ENCODE results near the gene DMXL1.
A peak's percentile ranks its signal among the peaks of the same experiment; 100 is the strongest.
"Not testable (repeated sequence)": the region's sequence is repeated elsewhere in the genome, so short reads cannot be mapped to it uniquely, and the experiment has no call there.

The DMXL1 gene

GRCh38 chr5:119212676-119213075 lies 141.8 kb downstream of the DMXL1 start:
- DNase-seq (ENCODE audit: low spot score): no peak

GRCh38 chr5:119217183-119217582 lies 146.3 kb downstream of the DMXL1 start:
- no peak for DNase-seq (ENCODE audit: low spot score)

- no peak for DNase-seq (ENCODE audit: low spot score)
These were observed 148.2 kb downstream of the DMXL1 start for GRCh38 chr5:119218830-119219782.

- DNase-seq (ENCODE audit: low spot score): no peak
These were observed 149.8 kb downstream of the DMXL1 start for GRCh38 chr5:119220576-119221197.

GRCh38 chr5:119221330-119221729 lies 150.4 kb downstream of the DMXL1 start:
- DNase-seq (ENCODE audit: low spot score): no peak

GRCh38 chr5:119229950-119230349 lies 159.1 kb downstream of the DMXL1 start:
- DNase-seq (ENCODE audit: low spot score): no peak

- no peak for DNase-seq (ENCODE audit: low spot score)
These were observed 167.6 kb downstream of the DMXL1 start for GRCh38 chr5:119238265-119239118.

- no peak for DNase-seq (ENCODE audit: low spot score)
These were observed 168.2 kb downstream of the DMXL1 start for GRCh38 chr5:119239119-119239417.

- not testable (repeated sequence) for DNase-seq (ENCODE audit: low spot score)
These were observed 168.9 kb downstream of the DMXL1 start for GRCh38 chr5:119239826-119240225.

GRCh38 chr5:119243888-119244287 lies 173.0 kb downstream of the DMXL1 start:
- no peak for DNase-seq (ENCODE audit: low spot score)

- DNase-seq (ENCODE audit: low spot score): no peak
These were observed 180.3 kb downstream of the DMXL1 start for GRCh38 chr5:119250946-119251901.

- no peak for DNase-seq (ENCODE audit: low spot score)
These were observed 184.9 kb downstream of the DMXL1 start for GRCh38 chr5:119255571-119256356.

- DNase-seq (ENCODE audit: low spot score): no peak
These were observed 186.7 kb downstream of the DMXL1 start for GRCh38 chr5:119257613-119258012.

- DNase-seq (ENCODE audit: low spot score): no peak
These were observed 192.8 kb downstream of the DMXL1 start for GRCh38 chr5:119263639-119264038.

GRCh38 chr5:119264186-119264585 lies 193.3 kb downstream of the DMXL1 start:
- no peak for DNase-seq (ENCODE audit: low spot score)

GRCh38 chr5:119267958-119268386 lies 197.1 kb downstream of the DMXL1 start:
- DNase-seq (ENCODE audit: low spot score): peak; percentile 85

GRCh38 chr5:119268387-119269060 lies 197.6 kb downstream of the DMXL1 start:
- peak; percentile 94 for DNase-seq (ENCODE audit: low spot score)

- DNase-seq (ENCODE audit: low spot score): peak; percentile 46
These were observed 198.4 kb downstream of the DMXL1 start for GRCh38 chr5:119269061-119269944.

GRCh38 chr5:119270121-119270565 lies 199.3 kb downstream of the DMXL1 start:
- DNase-seq (ENCODE audit: low spot score): no peak
